CD4-positive, alpha-beta T cell (primary cell): ENCODE results near the gene NR1D2. TPM values are rescaled to one million over a fixed set of nuclear protein-coding genes. Genes with fewer than 3 reads are reported as not detected.

Experiments
- ATAC-seq: fragments of 200-7000 bp; cut with Tn5 transposase; one replicate; pipeline ENCODE4 v1.10.0; 2022; ENCODE audit warnings: mild to moderate bottlenecking; ENCODE audit not compliant: poor library complexity
- CTCF ChIA-PET: fragments of 350-600 bp; sonication (Branson Sonifier 250); formaldehyde crosslinking; loops from one replicate; lab custom pipeline; 2021; ENCODE audit warnings: antibody characterized with exemption, inconsistent platforms; lab: Charles Lee
- POLR2A ChIA-PET: fragments of 350-600 bp; sonication (Branson Sonifier 250); formaldehyde crosslinking; loops from one replicate; lab custom pipeline; 2021; ENCODE audit warnings: antibody characterized with exemption, inconsistent platforms; lab: Charles Lee
- DNase-seq, 14 experiments: peaks; one replicate each; pipeline ENCODE4 v3.0.0-alpha.2; 2013 to 2020; ENCODE audit warnings: mixed read lengths in 2 of 14
- H3K27ac ChIP-seq, 2 donors: one replicate each; pipeline versions ENCODE4 v1.5.1 to v1.7.0; 2013; ENCODE audit warnings: low read length in 2 of 2, low read depth in 1 of 2, mild to moderate bottlenecking in 1 of 2
- H3K27me3 ChIP-seq, 2 experiments: 1 replicate in 1 of 2; 2 replicates in 1 of 2; pipeline versions ENCODE4 v1.6.1 to v1.7.0; 2013; ENCODE audit warnings: low read length in 2 of 2, control low read depth in 1 of 2, mild to moderate bottlenecking in 1 of 2, moderate library complexity in 1 of 2; ENCODE audit not compliant: insufficient read depth in 2 of 2, control insufficient read depth in 1 of 2
- H3K36me3 ChIP-seq: one replicate; pipeline ENCODE4 v1.6.1; 2013; ENCODE audit warnings: low read length, control low read depth; ENCODE audit not compliant: insufficient read depth
- H3K4me1 ChIP-seq: one replicate; pipeline ENCODE4 v1.6.1; 2013; ENCODE audit warnings: low read length, control low read depth; ENCODE audit not compliant: insufficient read depth
- H3K4me3 ChIP-seq: one replicate; pipeline ENCODE4 v1.5.1; 2013; ENCODE audit warnings: mild to moderate bottlenecking, low read length, moderate library complexity
- H3K9me3 ChIP-seq, 2 experiments: 1 replicate in 1 of 2; 2 replicates in 1 of 2; pipeline versions ENCODE4 v1.6.1 to v1.7.0; 2013; ENCODE audit warnings: low read length in 2 of 2, mild to moderate bottlenecking in 2 of 2, control low read depth in 1 of 2, moderate library complexity in 1 of 2; ENCODE audit not compliant: control insufficient read depth in 1 of 2, insufficient read depth in 1 of 2
- H3K27ac Mint-ChIP-seq: one replicate; pipeline ENCODE4 v1.8.0; 2020; ENCODE audit warnings: mixed read lengths
- H3K27me3 Mint-ChIP-seq: one replicate; pipeline ENCODE4 v1.8.0; 2021; ENCODE audit warnings: mixed read lengths
- H3K36me3 Mint-ChIP-seq: one replicate; pipeline ENCODE4 v1.8.0; 2021; ENCODE audit warnings: low read depth, mixed read lengths
- H3K4me1 Mint-ChIP-seq: one replicate; pipeline ENCODE4 v1.8.0; 2021; ENCODE audit warnings: low read depth, mixed read lengths
- H3K4me3 Mint-ChIP-seq: one replicate; pipeline ENCODE4 v1.8.0; 2020; ENCODE audit warnings: mild to moderate bottlenecking, mixed read lengths
- H3K9me3 Mint-ChIP-seq: one replicate; pipeline ENCODE4 v1.8.0; 2020; ENCODE audit warnings: mixed read lengths
- intact Hi-C, 2 experiments: fragments of 100-400 bp; cut with DNase I in 1 of 2; cut with micrococcal nuclease in 1 of 2; formaldehyde crosslinking; loops; one replicate each; pipeline versions ENCODE4 v1.15.1 to v1.9.0; 2023 to 2025; cut with DNase I, micrococcal nuclease
- total RNA-seq, 174 experiments: library from RNA in 2 of 174; stranded (reverse) in 2 of 174; gene quantifications; one replicate each; pipeline ENCODE4 v1.2.3 and lab custom pipeline; 2021 to 2026
- TF ChIP-seq, protein P1 (sequence below): fragments of 200-600 bp; IDR thresholded peaks from one replicate; pipeline ENCODE4 v1.8.0; 2022; ENCODE audit warnings: antibody characterized with exemption, mild to moderate bottlenecking

Gene NR1D2
- total RNA-seq, 2 experiments from 2014 or later = 111 to 113 TPM

DNA sequence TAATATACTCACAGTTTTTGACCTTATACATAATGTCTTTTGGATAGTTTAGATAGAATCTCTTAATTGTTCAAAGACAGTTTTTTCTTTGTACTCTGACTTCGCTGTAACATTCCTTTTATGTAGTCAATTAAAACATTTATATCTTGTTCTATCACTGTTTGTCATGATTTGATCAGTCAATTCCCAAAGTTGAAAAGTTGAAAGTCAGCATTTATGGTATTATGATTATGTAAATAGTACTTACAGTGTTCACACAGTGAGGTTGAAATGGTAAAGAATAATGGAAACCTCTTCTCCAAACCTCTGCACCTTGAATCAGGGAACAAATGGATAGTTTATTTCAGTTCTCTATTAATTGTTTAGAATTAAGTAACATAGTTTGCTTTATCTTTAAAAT is 26.6 kb downstream of the NR1D2 start:
- Histone ChIP-seq H3K4me1 (no peaks in the 10 kb centered on the region), H3K9me3 (no peaks in the 10 kb centered on the region), H3K27me3 (no peaks in the 10 kb centered on the region), H3K36me3 (peaks cover 66% of the 10 kb centered on the region), H3K4me3 (no peak overlapping the region), H3K27ac (no peak overlapping the region)
- POLR2A ChIA-PET = no interaction called here
- ATAC-seq = no peak
- no peak for DNase-seq
- Mint-ChIP-seq H3K4me3 (no peak overlapping the region), H3K27ac (no peak overlapping the region), H3K4me1 (peaks cover 18% of the 10 kb centered on the region), H3K27me3 (no peaks in the 10 kb centered on the region), H3K36me3 (peaks cover 76% of the 10 kb centered on the region), H3K9me3 (no peaks in the 10 kb centered on the region)
- CTCF ChIA-PET = no interaction called here
- intact Hi-C loops = no loop called here
- TF ChIP-seq, protein P1, sequence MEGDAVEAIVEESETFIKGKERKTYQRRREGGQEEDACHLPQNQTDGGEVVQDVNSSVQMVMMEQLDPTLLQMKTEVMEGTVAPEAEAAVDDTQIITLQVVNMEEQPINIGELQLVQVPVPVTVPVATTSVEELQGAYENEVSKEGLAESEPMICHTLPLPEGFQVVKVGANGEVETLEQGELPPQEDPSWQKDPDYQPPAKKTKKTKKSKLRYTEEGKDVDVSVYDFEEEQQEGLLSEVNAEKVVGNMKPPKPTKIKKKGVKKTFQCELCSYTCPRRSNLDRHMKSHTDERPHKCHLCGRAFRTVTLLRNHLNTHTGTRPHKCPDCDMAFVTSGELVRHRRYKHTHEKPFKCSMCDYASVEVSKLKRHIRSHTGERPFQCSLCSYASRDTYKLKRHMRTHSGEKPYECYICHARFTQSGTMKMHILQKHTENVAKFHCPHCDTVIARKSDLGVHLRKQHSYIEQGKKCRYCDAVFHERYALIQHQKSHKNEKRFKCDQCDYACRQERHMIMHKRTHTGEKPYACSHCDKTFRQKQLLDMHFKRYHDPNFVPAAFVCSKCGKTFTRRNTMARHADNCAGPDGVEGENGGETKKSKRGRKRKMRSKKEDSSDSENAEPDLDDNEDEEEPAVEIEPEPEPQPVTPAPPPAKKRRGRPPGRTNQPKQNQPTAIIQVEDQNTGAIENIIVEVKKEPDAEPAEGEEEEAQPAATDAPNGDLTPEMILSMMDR = no peak

DNA sequence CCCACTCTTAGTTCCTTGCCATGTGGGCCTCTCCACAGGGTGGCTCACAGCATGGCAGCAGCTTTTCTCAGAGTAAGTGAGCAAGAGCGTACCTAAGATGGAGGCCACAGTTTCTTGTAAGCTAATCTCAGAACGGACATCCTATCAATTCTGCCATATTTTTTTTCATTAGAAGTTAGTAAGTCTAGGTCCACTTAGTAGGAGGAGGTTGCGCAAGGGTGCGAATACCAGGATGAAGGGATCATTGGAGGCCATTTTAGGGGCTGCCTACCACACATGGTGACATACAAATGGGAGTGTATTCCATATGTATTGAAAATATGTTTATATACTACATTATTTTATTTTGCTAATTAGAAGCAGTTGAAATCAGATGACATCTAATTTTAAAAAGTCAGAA is 31.5 kb downstream of the NR1D2 start:
- Mint-ChIP-seq H3K9me3 (no peaks in the 10 kb centered on the region), H3K4me1 (peaks cover 10% of the 10 kb centered on the region), H3K36me3 (peaks cover 75% of the 10 kb centered on the region), H3K27me3 (no peaks in the 10 kb centered on the region), H3K27ac (no peak overlapping the region), H3K4me3 (no peak overlapping the region)
- intact Hi-C loops = no loop called here
- no peak overlapping the region for H3K4me3 ChIP-seq
- no peak overlapping the region for H3K27ac ChIP-seq
- no peaks in the 10 kb centered on the region for H3K27me3 ChIP-seq
- H3K4me1 ChIP-seq = no peaks in the 10 kb centered on the region
- TF ChIP-seq, protein P1 = no peak
- H3K9me3 ChIP-seq = no peaks in the 10 kb centered on the region
- H3K36me3 ChIP-seq = peaks cover 53% of the 10 kb centered on the region
- DNase-seq (no peak), ATAC-seq (no peak)
- ChIA-PET POLR2A (no interaction called here), CTCF (no interaction called here)

DNA sequence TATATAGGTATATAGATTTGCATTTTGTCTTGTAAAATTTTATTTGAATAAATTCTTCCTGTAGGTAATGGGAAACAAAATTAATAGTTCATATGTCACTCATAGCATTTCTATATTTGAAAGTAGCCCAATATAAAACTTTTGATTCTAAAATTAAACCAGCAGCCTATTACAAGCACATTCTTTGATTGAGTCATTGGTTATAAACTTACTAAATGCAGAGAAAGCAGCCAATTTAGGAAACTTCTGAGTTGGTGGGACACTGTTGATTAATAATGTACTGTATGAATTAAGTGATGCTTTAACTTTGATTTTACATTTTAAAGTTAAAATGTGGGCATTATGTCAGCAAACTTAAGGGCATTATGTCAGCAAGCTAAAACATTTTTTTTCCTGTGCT is 34.5 kb downstream of the NR1D2 start:
- ChIA-PET CTCF (no interaction called here), POLR2A (no interaction called here)
- no peaks in the 10 kb centered on the region for H3K9me3 ChIP-seq
- H3K4me3 Mint-ChIP-seq = no peak overlapping the region
- H3K27me3 Mint-ChIP-seq = no peaks in the 10 kb centered on the region
- no peaks in the 10 kb centered on the region for H3K27me3 ChIP-seq
- no peaks in the 10 kb centered on the region for H3K9me3 Mint-ChIP-seq
- H3K36me3 Mint-ChIP-seq = peaks cover 50% of the 10 kb centered on the region
- H3K4me1 Mint-ChIP-seq = peaks cover 9% of the 10 kb centered on the region
- H3K27ac ChIP-seq = no peak overlapping the region
- TF ChIP-seq, protein P1 = no peak
- no peak overlapping the region for H3K27ac Mint-ChIP-seq
- intact Hi-C loops = no loop called here
- H3K36me3 ChIP-seq = peaks cover 31% of the 10 kb centered on the region
- DNase-seq (no peak), ATAC-seq (no peak)
- H3K4me1 ChIP-seq = no peaks in the 10 kb centered on the region
- no peak overlapping the region for H3K4me3 ChIP-seq
